HG03342 (cell line): ENCODE measurements around the gene CLDND2.

Experiments used
- ATAC-seq: cut with Tn5 transposase; IDR thresholded peaks from one replicate; pipeline ENCODE4 v1.9.1; 2021; ENCODE audit warnings: mild to moderate bottlenecking, moderate library complexity; ENCODE audit not compliant: unreplicated experiment

CLDND2 gene

GRCh38 chr19:51333836-51334460 is 34.9 kb downstream of the CLDND2 start:
- ATAC-seq, result no peak

GRCh38 chr19:51331716-51332115 is 37.1 kb downstream of the CLDND2 start:
- ATAC-seq, result no peak

- ATAC-seq, result no peak
Observed at GRCh38 chr19:51331193-51331592, 37.6 kb downstream of the CLDND2 start.

- ATAC-seq, result no peak
Observed at GRCh38 chr19:51330366-51330765, 38.4 kb downstream of the CLDND2 start.

- no peak for ATAC-seq
Observed at GRCh38 chr19:51329411-51329810, 39.4 kb downstream of the CLDND2 start.

GRCh38 chr19:51327066-51328001 is 41.5 kb downstream of the CLDND2 start:
- no peak for ATAC-seq

- ATAC-seq, result no peak
Observed at GRCh38 chr19:51326216-51327065, 42.4 kb downstream of the CLDND2 start.

- ATAC-seq, result no peak
Observed at GRCh38 chr19:51325161-51325976, 43.4 kb downstream of the CLDND2 start.

- no peak for ATAC-seq
Observed at GRCh38 chr19:51324167-51324481, 44.7 kb downstream of the CLDND2 start.

- ATAC-seq, result no peak
Observed at GRCh38 chr19:51323481-51324166, 45.2 kb downstream of the CLDND2 start.

- ATAC-seq, result no peak
Observed at GRCh38 chr19:51321799-51322198, 47.0 kb downstream of the CLDND2 start.

GRCh38 chr19:51320280-51320657 is 48.5 kb downstream of the CLDND2 start:
- ATAC-seq, result no peak

- no peak for ATAC-seq
Observed at GRCh38 chr19:51319649-51320279, 49.0 kb downstream of the CLDND2 start.

- no peak for ATAC-seq
Observed at GRCh38 chr19:51318687-51319648, 49.8 kb downstream of the CLDND2 start.

GRCh38 chr19:51317968-51318367 is 50.8 kb downstream of the CLDND2 start:
- ATAC-seq, result no peak

- ATAC-seq, result no peak
Observed at GRCh38 chr19:51317376-51317775, 51.4 kb downstream of the CLDND2 start.
